Peyer's patch (tissue), 4 donors: ENCODE results near the gene STAC.

Experiments
- POLR2A ChIP-seq, 2 donors: fragments of 450-650 bp; IDR thresholded peaks; one replicate each; pipeline ENCODE4 v1.5.1; 2017; ENCODE audit warnings: antibody characterized with exemption in 2 of 2, mild to moderate bottlenecking in 2 of 2, moderate library complexity in 2 of 2
- TF ChIP-seq, protein P1 (sequence below), 6 experiments: fragments of 450-650 bp in 4 of 6; fragments of 200-600 bp in 2 of 6; sonication (generic) in 1 of 6; IDR thresholded peaks; one replicate each; pipeline ENCODE4 v1.5.1; 2017 to 2019; ENCODE audit warnings: antibody characterized with exemption in 6 of 6, mild to moderate bottlenecking in 3 of 6, moderate library complexity in 1 of 6

DNA sequence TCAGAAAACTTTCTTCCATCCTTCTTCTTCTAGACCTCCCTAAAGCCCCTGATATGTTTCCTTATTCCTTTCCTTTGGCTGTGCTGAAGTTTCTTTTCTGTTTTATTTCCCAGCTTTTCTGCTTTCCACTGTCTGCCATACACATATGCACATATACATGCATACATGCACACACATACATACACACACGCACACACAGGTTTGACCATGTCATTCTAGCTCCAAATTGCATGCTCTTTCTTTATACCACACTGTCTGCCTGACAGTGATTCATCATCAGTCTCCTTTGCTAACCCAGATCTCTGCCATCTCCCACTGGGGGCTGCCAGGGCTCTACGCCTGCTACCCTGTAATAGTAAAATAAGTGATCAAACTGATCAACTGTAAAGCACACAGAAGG is 181.3 kb downstream of the STAC start:
- TF ChIP-seq, protein P1, sequence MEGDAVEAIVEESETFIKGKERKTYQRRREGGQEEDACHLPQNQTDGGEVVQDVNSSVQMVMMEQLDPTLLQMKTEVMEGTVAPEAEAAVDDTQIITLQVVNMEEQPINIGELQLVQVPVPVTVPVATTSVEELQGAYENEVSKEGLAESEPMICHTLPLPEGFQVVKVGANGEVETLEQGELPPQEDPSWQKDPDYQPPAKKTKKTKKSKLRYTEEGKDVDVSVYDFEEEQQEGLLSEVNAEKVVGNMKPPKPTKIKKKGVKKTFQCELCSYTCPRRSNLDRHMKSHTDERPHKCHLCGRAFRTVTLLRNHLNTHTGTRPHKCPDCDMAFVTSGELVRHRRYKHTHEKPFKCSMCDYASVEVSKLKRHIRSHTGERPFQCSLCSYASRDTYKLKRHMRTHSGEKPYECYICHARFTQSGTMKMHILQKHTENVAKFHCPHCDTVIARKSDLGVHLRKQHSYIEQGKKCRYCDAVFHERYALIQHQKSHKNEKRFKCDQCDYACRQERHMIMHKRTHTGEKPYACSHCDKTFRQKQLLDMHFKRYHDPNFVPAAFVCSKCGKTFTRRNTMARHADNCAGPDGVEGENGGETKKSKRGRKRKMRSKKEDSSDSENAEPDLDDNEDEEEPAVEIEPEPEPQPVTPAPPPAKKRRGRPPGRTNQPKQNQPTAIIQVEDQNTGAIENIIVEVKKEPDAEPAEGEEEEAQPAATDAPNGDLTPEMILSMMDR (IDR thresholded peaks at IDR 0.05), result no peak
- no peak for TF ChIP-seq POLR2A (IDR thresholded peaks at IDR 0.05)
